ENCODE measurements around the gene DCXR.

DNA sequence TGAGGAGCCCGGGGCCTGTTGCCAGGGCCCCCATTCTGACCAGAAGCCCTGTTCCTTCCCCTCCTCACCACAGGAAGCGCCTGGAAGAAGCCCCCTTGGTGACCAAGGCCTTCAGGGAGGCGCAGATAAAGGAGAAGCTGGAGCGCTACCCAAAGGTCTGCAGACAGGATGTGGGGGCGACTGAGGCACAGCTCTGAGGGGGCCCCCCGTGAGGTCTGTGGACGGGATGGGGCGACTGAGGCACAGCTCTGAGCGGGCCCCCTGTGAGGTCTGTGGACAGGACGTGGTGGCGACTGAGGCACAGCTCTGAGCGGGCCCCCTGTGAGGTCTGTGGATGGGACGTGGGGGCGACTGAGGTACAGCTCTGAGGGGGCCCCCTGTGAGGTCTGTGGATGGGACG, 28.1 kb downstream of the DCXR start:
- TF ChIP-seq, protein P1, sequence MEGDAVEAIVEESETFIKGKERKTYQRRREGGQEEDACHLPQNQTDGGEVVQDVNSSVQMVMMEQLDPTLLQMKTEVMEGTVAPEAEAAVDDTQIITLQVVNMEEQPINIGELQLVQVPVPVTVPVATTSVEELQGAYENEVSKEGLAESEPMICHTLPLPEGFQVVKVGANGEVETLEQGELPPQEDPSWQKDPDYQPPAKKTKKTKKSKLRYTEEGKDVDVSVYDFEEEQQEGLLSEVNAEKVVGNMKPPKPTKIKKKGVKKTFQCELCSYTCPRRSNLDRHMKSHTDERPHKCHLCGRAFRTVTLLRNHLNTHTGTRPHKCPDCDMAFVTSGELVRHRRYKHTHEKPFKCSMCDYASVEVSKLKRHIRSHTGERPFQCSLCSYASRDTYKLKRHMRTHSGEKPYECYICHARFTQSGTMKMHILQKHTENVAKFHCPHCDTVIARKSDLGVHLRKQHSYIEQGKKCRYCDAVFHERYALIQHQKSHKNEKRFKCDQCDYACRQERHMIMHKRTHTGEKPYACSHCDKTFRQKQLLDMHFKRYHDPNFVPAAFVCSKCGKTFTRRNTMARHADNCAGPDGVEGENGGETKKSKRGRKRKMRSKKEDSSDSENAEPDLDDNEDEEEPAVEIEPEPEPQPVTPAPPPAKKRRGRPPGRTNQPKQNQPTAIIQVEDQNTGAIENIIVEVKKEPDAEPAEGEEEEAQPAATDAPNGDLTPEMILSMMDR (IDR thresholded peaks at IDR 0.05): no peak
- TF ChIP-seq POLR2A (IDR thresholded peaks at IDR 0.05): no peak

All from transverse colon (tissue), 3 donors.